Transverse colon (tissue), 4 donors: ENCODE data around the gene ATG9A.

Experiments used
- EP300 ChIP-seq: sonication (generic); formaldehyde crosslinking; IDR thresholded peaks from one replicate; pipeline ENCODE4 v1.6.1; 2017; ENCODE audit warnings: antibody characterized with exemption, low read depth
- POLR2A ChIP-seq: fragments of 450-650 bp; IDR thresholded peaks from one replicate; pipeline ENCODE4 v1.6.1; 2016; ENCODE audit warnings: antibody characterized with exemption, mild to moderate bottlenecking, moderate library complexity
- POLR2AphosphoS5 ChIP-seq, 3 donors: sonication (generic); formaldehyde crosslinking; IDR thresholded peaks; one replicate each; pipeline ENCODE4 v1.6.1; 2016; ENCODE audit warnings: antibody characterized with exemption in 3 of 3
- TF ChIP-seq, protein P1 (sequence below), 5 experiments: fragments of 200-600 bp in 3 of 5; fragments of 450-650 bp in 2 of 5; sonication (generic) in 3 of 5; IDR thresholded peaks; 1 replicate in 2 of 5; 2 replicates in 3 of 5; pipeline ENCODE4 v1.5.1; 2016 to 2017; ENCODE audit warnings: antibody characterized with exemption in 5 of 5, inconsistent platforms in 3 of 5, mild to moderate bottlenecking in 2 of 5, moderate library complexity in 1 of 5

DNA sequence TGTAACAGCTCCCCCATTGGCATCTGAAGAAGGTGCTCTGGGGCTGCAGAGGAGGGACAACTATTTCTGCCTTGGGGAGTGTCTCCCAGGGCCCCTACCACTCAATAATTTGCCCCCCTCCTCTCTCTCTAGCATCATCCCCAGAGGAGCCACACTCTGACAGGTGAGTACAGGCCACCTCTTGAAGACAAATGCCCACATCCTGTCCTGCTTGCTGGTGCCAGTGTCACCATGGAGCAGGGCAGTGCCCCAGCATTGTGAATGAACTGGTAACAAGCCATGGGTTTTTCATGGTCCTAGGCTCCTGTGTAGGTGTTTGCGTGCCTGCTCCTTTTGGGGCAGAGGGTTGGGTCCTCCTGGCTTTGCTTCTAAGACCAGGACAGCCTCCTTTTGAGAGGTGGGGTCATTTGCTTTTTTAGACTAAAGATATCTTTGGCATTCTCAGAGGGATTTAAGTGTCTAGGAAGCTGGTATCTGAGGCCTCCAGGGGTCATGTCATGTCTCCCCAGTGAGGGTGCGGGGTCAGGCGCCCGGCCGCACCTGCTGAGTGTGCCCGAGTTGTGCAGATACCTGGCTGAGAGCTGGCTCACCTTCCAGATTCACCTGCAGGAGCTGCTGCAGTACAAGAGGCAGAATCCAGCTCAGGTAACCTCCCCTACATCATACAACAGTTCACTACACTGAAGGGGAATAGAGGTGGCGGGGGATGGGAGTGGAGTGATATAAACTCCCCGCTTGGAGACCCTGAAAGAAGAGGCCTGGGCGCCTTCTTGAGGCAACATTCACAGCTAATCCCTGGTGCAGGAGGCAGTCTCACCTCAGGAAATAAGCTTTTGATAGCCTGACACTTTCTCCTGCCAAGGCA is 49.6 kb downstream of the ATG9A start:
- no peak for TF ChIP-seq POLR2A
- TF ChIP-seq, protein P1, sequence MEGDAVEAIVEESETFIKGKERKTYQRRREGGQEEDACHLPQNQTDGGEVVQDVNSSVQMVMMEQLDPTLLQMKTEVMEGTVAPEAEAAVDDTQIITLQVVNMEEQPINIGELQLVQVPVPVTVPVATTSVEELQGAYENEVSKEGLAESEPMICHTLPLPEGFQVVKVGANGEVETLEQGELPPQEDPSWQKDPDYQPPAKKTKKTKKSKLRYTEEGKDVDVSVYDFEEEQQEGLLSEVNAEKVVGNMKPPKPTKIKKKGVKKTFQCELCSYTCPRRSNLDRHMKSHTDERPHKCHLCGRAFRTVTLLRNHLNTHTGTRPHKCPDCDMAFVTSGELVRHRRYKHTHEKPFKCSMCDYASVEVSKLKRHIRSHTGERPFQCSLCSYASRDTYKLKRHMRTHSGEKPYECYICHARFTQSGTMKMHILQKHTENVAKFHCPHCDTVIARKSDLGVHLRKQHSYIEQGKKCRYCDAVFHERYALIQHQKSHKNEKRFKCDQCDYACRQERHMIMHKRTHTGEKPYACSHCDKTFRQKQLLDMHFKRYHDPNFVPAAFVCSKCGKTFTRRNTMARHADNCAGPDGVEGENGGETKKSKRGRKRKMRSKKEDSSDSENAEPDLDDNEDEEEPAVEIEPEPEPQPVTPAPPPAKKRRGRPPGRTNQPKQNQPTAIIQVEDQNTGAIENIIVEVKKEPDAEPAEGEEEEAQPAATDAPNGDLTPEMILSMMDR (IDR thresholded peaks at IDR 0.05) = no peak
- TF ChIP-seq POLR2AphosphoS5 (IDR thresholded peaks at IDR 0.05) = no peak
- TF ChIP-seq EP300 = no peak
